AG04450 (cell line): ENCODE results near the gene GRIN2A. TPM values are rescaled to one million over a fixed set of nuclear protein-coding genes. Genes with fewer than 3 reads are reported as not detected.

ENCODE experiments used
- CTCF ChIA-PET: fragments of 300-600, 350-600 bp; formaldehyde crosslinking; extraction: SDS; loops from one replicate; lab custom pipeline; 2022; ENCODE audit warnings: antibody characterized with exemption, inconsistent platforms; lab: Charles Lee
- POLR2A ChIA-PET: fragments of 350-600 bp; formaldehyde crosslinking; extraction: SDS; loops from one replicate; lab custom pipeline; 2021; ENCODE audit warnings: antibody characterized with exemption, inconsistent platforms; lab: Yijun Ruan, JAX
- DNase-seq: peaks from one replicate; pipeline ENCODE4 v3.0.0-alpha.2; 2011; ENCODE audit warnings: low read depth, low spot score
- H3K27ac ChIP-seq: one replicate; pipeline ENCODE4 v1.5.1; 2012; ENCODE audit warnings: low read depth, low read length, control low read depth
- H3K27me3 ChIP-seq: one replicate; pipeline ENCODE4 v1.6.0; 2012; ENCODE audit warnings: low read length; ENCODE audit not compliant: control insufficient read depth, insufficient read depth
- H3K4me3 ChIP-seq: 2 replicates; pipeline ENCODE4 v1.5.1; 2011; ENCODE audit warnings: mild to moderate bottlenecking, low read depth, low read length, control low read depth
- H3K9me3 ChIP-seq: 2 replicates; pipeline ENCODE4 v1.5.1; 2012; ENCODE audit warnings: low read length; ENCODE audit not compliant: control insufficient read depth, insufficient read depth
- CTCF ChIP-seq: IDR thresholded peaks from 2 replicates; pipeline ENCODE4 v1.5.1; 2011; ENCODE audit warnings: low read depth, low read length, control low read depth, inconsistent platforms
- polyA plus RNA-seq: library from polyadenylated mRNA; depleted of rRNA; stranded (reverse); fragments of >200 nt; gene quantifications from 2 replicates; pipeline ENCODE4 v1.2.3, GENCODE V29; 2011

GRIN2A gene
- polyA plus RNA-seq, 1 experiment = not detected

- Histone ChIP-seq H3K9me3 (peaks cover 42% of the 10 kb centered on the region), H3K27me3 (no peaks in the 10 kb centered on the region), H3K4me3 (no peak overlapping the region), H3K27ac (no peak overlapping the region)
- ChIA-PET POLR2A (no interaction called here), CTCF (no interaction called here)
- no peak for TF ChIP-seq CTCF
- no peak for DNase-seq
Measured at GRCh38 chr16:9801651-9802050, 380.6 kb downstream of the GRIN2A start.

GRCh38 chr16:9800186-9800738 is 382.0 kb downstream of the GRIN2A start:
- TF ChIP-seq CTCF = no peak
- peaks cover 42% of the 10 kb centered on the region for H3K9me3 ChIP-seq
- ChIA-PET POLR2A (no interaction called here), CTCF (no interaction called here)
- DNase-seq = no peak
- no peak overlapping the region for H3K27ac ChIP-seq
- H3K4me3 ChIP-seq = no peak overlapping the region
- H3K27me3 ChIP-seq = no peaks in the 10 kb centered on the region

GRCh38 chr16:9798952-9799580 is 383.2 kb downstream of the GRIN2A start:
- CTCF ChIA-PET = no interaction called here
- POLR2A ChIA-PET = no interaction called here
- Histone ChIP-seq H3K4me3 (no peak overlapping the region), H3K27me3 (no peaks in the 10 kb centered on the region), H3K27ac (no peak overlapping the region), H3K9me3 (peaks cover 35% of the 10 kb centered on the region)
- no peak for TF ChIP-seq CTCF
- DNase-seq = no peak

GRCh38 chr16:9798474-9798873 is 383.8 kb downstream of the GRIN2A start:
- no peak for TF ChIP-seq CTCF
- Histone ChIP-seq H3K4me3 (no peak overlapping the region), H3K9me3 (peaks cover 29% of the 10 kb centered on the region), H3K27ac (no peak overlapping the region), H3K27me3 (no peaks in the 10 kb centered on the region)
- ChIA-PET POLR2A (no interaction called here), CTCF (no interaction called here)
- no peak for DNase-seq

GRCh38 chr16:9797306-9797705 is 384.9 kb downstream of the GRIN2A start:
- Histone ChIP-seq H3K27ac (no peak overlapping the region), H3K9me3 (peaks cover 25% of the 10 kb centered on the region), H3K4me3 (no peak overlapping the region), H3K27me3 (no peaks in the 10 kb centered on the region)
- ChIA-PET CTCF (no interaction called here), POLR2A (no interaction called here)
- DNase-seq = no peak
- TF ChIP-seq CTCF = no peak
